ENCODE data around the gene MEGF11. TPM values are rescaled to one million over a fixed set of nuclear protein-coding genes. Genes with fewer than 3 reads are reported as not detected.

MEGF11 gene
- total RNA-seq, 4 donors from 2014 or later: 0.97 to 10.6 (median 4.0) TPM

DNA sequence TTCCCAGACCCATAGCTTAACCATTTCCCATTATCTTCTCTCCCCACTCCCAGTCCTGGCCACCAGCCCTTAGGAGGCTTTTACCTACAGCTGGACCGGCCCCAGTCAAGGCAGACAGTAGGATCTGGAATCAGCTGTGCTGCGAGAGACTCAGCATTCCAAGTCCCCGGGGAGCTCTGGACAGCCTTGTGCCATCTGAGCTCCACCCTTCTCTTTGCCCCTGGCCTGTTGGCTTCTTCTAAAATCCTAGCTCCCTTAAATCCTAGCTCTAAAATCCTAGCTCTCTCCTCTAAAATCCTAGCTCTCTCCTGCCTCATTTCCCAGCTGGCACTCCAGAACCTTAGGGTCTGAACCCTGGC is 21.3 kb downstream of the MEGF11 start:
- no peak overlapping the region for H3K4me3 ChIP-seq (ENCODE audit: low read depth, poor library complexity, severe bottlenecking)
- WGBS, 2 donors: 32 to 66% methylated on average over 3 of the region's 3 CpGs
- TF ChIP-seq CTCF (IDR thresholded peaks at IDR 0.05) (no peak), POLR2A (IDR thresholded peaks at IDR 0.05) (no peak)
- intact Hi-C loops (cut with DNase I; ENCODE audit: low total_unique reads): no loop called here
- no peak for DNase-seq (ENCODE audit: low spot score in 2 of 2)

- TF ChIP-seq CTCF (IDR thresholded peaks at IDR 0.05) (no peak), POLR2A (IDR thresholded peaks at IDR 0.05) (no peak)
- intact Hi-C loops (cut with DNase I; ENCODE audit: low total_unique reads): no loop called here
- WGBS, 2 donors: 59 to 73% methylated on average over 8 of the region's 8 CpGs
These were observed 21.9 kb downstream of the MEGF11 start for GRCh38 chr15:66231394-66232266.

DNA sequence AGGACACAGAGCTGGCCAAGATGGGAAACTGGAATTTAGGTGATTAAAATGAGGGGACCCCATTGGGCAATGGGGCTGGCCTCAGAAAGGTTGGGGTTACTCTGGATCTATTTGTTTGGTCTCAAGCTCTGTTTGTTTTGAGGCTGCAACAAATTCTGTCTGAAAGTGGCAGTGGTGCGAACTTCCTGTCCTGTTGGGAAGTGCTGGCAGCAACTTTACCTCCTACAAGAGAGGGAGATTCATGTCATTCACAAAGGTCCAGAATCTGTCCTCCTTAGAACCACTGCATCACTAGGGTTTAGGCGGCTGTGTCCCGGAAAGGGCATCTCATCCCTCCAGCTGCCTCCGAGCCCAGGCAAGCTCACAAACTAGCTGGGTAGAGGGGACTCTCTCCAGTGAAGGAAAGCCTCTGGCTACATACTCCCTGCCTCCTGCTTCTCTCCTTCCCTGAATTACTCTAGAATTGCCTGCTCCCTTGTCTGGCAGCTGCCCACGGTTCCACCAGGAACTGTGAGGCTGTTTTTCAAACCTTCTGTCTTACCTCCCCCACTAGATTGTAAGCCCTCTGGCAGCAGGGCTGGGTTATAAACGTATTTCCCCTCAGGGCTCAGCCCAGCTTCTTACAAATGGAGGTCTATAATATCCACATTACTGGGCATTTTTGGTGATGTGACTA is 23.6 kb downstream of the MEGF11 start:
- WGBS, 2 donors: 52 to 76% methylated on average over 6 of the region's 6 CpGs
- TF ChIP-seq CTCF (IDR thresholded peaks at IDR 0.05) (no peak), POLR2A (IDR thresholded peaks at IDR 0.05) (no peak)
- H3K4me3 ChIP-seq (ENCODE audit: low read depth, poor library complexity, severe bottlenecking): no peak overlapping the region
- no peak for DNase-seq (ENCODE audit: low spot score in 2 of 2)
- intact Hi-C loops (cut with DNase I; ENCODE audit: low total_unique reads): no loop called here

More at GRCh38 chr15:66231394-66232266, 21.9 kb downstream of the MEGF11 start:
- no peak for DNase-seq (ENCODE audit: low spot score in 2 of 2)
- H3K4me3 ChIP-seq (ENCODE audit: low read depth, poor library complexity, severe bottlenecking): no peak overlapping the region

DNA sequence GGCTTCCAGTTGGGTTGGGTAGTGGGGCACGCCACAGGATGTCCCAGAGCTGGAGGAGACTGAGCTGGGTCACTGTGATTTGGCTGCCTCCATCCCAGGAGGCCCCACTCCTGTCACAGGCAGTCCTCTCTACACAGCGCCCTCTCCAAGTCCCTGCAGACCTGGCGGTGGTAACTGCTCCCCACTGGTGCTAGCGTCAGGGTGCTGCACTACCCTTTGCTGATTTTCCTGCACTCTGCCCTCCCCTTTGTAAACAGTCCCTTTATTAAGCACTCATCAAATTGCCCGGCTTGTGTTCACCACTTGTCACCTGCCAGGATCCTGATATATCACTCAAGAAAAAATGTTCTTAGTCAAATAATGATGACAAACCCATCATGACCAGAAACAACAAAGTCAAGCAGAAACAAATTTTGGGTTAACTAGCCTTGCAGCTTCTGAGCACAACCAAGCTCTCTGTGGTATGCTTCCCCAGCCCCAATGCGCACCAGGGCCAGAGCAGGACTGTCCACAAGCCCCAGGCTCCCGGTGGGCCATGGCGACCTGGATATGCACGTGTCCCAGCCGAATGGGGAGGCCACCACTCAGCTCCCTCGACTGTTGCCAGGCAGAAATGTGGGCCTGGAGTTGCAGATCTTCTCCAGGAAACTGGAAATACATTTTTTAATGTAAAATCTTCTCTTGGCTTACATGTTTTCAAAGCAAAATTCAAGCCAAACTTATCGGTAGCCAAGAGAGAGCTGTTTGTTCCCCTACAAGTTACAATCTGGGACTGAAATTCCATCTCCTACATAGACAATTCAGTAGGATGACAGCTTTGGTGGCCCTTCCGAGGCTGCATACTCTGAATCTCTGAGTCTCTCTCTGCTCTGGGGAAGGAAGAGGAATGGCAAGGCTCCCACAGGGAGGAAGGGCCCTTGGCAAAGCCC is 24.5 kb downstream of the MEGF11 start:
- no peak for DNase-seq (ENCODE audit: low spot score in 2 of 2)
- 91 to 93% methylated on average over 13 of the region's 13 CpGs for WGBS, 2 donors
- no peak for TF ChIP-seq CTCF (IDR thresholded peaks at IDR 0.05)
- no peak for TF ChIP-seq POLR2A (IDR thresholded peaks at IDR 0.05)

GRCh38 chr15:66226736-66227135 is 26.8 kb downstream of the MEGF11 start:
- no peak overlapping the region for H3K4me3 ChIP-seq (ENCODE audit: low read depth, poor library complexity, severe bottlenecking)
- 80 to 85% methylated on average over 8 of the region's 8 CpGs for WGBS, 2 donors
- TF ChIP-seq CTCF (IDR thresholded peaks at IDR 0.05) (no peak), POLR2A (IDR thresholded peaks at IDR 0.05) (no peak)
- intact Hi-C loops (cut with DNase I; ENCODE audit: low total_unique reads): no loop called here
- no peak for DNase-seq (ENCODE audit: low spot score in 2 of 2)

More for the DNA sequence above, 24.5 kb downstream of the MEGF11 start:
- no peak overlapping the region for H3K4me3 ChIP-seq (ENCODE audit: low read depth, poor library complexity, severe bottlenecking)
- intact Hi-C loops (cut with DNase I; ENCODE audit: low total_unique reads): no loop called here
